Astrocyte (in vitro differentiated cells and primary cell): Measurements from ENCODE around the gene PRKCB.

Source experiments
- CTCF ChIP-seq: IDR thresholded peaks from 2 replicates; pipeline ENCODE4 v1.5.1; 2011; ENCODE audit warnings: low read depth, mild to moderate bottlenecking, inconsistent platforms, low read length, moderate library complexity; ENCODE audit not compliant: insufficient read depth
- EZH2 ChIP-seq: IDR thresholded peaks from 2 replicates; pipeline ENCODE4 v1.6.1; 2012; ENCODE audit warnings: mild to moderate bottlenecking, low read length, inconsistent platforms; ENCODE audit not compliant: insufficient read depth

GRCh38 chr16:24180451-24180850 is 344.7 kb downstream of the PRKCB start:
- TF ChIP-seq CTCF = no peak
- no peak for TF ChIP-seq EZH2
